Epithelial cell of esophagus (primary cell): ENCODE data around the gene CHST11.

Experiments used
- DNase-seq: peaks from one replicate; pipeline ENCODE4 v3.0.0; 2010; ENCODE audit warnings: low read depth
- H3K4me3 ChIP-seq: 2 replicates; pipeline ENCODE4 v1.5.1; 2011; ENCODE audit warnings: mild to moderate bottlenecking, low read length, control low read depth
- CTCF ChIP-seq: IDR thresholded peaks from 2 replicates; pipeline ENCODE4 v1.5.1; 2011; ENCODE audit warnings: low read depth, mild to moderate bottlenecking, low read length, control low read depth, inconsistent platforms; ENCODE audit not compliant: insufficient read depth; ENCODE audit errors: missing control alignments

Gene CHST11

GRCh38 chr12:104701756-104702155 is 245.0 kb downstream of the CHST11 start:
- no peak for DNase-seq
- no peak for TF ChIP-seq CTCF
- H3K4me3 ChIP-seq = no peak overlapping the region

- no peak overlapping the region for H3K4me3 ChIP-seq
- no peak for DNase-seq
- no peak for TF ChIP-seq CTCF
These were observed 245.9 kb downstream of the CHST11 start for GRCh38 chr12:104702565-104703139.

DNA sequence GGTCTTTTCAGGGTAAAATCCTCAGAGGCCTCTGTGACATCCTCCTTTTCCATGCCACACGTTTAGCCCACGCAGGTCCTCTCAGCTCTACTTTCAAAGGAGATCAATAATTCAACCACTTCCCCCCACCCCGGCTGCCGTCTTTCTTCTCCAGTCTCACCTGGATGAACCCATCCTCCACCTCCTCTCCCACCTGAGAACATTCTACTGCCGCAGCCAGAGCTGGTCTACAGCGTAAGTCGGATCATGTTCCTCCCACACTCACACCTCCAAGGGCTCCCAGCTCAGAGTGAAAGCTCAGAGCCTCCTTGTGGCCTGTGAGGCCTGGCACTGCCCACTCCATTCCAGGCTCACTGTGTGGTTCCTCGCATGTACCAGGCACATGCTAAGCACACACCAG is 246.6 kb downstream of the CHST11 start:
- H3K4me3 ChIP-seq = no peak overlapping the region
- TF ChIP-seq CTCF = no peak
- no peak for DNase-seq

DNA sequence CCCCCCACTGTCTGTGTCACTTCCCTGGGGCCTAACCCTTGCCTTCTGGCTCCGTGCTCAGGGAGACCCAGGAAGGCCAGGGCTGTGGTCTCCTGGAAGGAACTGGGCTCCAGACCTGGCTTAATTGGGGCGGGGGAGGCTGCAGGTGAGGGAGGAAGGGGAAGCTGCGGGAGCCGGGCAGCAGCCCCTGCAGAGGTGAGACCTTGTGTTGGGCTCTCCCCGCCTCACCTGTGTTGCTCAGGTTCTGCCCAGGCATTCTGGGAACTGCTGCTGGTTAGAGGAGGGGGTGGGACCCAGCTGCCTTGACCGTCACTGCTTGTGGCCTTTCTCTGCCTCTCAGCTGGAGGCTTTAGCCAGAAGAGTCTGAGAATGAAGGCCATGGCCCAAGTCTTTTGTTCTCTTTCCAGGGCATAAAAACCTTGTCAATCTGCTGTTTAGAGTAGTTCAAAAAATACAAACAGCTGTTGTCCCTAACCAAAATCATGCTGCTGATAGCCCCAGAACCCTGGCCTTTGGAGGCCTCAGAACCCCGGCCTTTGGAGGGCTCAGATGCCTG is 247.6 kb downstream of the CHST11 start:
- TF ChIP-seq CTCF = no peak
- no peak for DNase-seq
- H3K4me3 ChIP-seq = no peak overlapping the region

GRCh38 chr12:104707194-104707593 is 250.4 kb downstream of the CHST11 start:
- no peak overlapping the region for H3K4me3 ChIP-seq
- no peak for TF ChIP-seq CTCF
- DNase-seq = no peak

- no peak for DNase-seq
- TF ChIP-seq CTCF = no peak
- no peak overlapping the region for H3K4me3 ChIP-seq
These were observed 251.2 kb downstream of the CHST11 start for GRCh38 chr12:104707794-104708558.

DNA sequence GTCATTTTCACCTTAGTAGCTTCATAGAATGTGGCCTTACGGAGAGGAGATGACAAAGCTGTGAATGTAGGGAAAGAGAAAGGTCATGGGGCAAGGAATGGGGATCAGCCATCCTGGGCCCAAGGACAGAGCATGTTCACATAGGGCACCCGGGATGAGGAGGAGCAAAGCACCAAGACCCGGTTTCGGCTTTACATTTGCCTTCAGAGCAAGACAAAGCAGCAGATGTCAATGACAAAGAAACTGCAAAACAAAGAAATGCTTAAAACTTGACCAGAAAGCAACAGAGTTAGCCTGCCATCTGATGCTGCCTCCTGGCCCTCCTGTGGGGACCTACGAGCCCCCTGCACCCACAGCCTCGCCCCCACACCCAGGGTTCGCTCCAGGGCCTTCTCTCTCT is 252.1 kb downstream of the CHST11 start:
- H3K4me3 ChIP-seq = no peak overlapping the region
- no peak for TF ChIP-seq CTCF
- DNase-seq = no peak
